Cerebellar nuclear complex (tissue), 1 donor: ENCODE results near the gene SEPTIN5.
"Not testable (repeated sequence)": the region's sequence is repeated elsewhere in the genome, so short reads cannot be mapped to it uniquely, and the experiment has no call there.

Source experiments
- DNase-seq, 2 experiments: peaks; one replicate each; lab custom pipeline; 2025; lab: John Stamatoyannopoulos, UW

SEPTIN5 gene

GRCh38 chr22:19714312-19715187 is at the start of gene SEPTIN5:
Gene SEPTIN5, plus strand, starts transcription at chr22:19714503. Its CDS starts 86 bp downstream, at chr22:19714589.
- DNase-seq: no peak

GRCh38 chr22:19664951-19665783 is 49.1 kb upstream of the SEPTIN5 start:
- DNase-seq: no peak

GRCh38 chr22:19665784-19666672 is 48.3 kb upstream of the SEPTIN5 start:
- no peak for DNase-seq

- DNase-seq: no peak
These were observed 47.4 kb upstream of the SEPTIN5 start for GRCh38 chr22:19666673-19667593.

GRCh38 chr22:19667872-19668740 is 46.2 kb upstream of the SEPTIN5 start:
- no peak for DNase-seq

- DNase-seq: no peak
These were observed 45.6 kb upstream of the SEPTIN5 start for GRCh38 chr22:19668748-19669147.

- DNase-seq: no peak
These were observed 44.7 kb upstream of the SEPTIN5 start for GRCh38 chr22:19669570-19669969.

- DNase-seq: no peak
These were observed 43.0 kb upstream of the SEPTIN5 start for GRCh38 chr22:19671316-19671715.

GRCh38 chr22:19672054-19672776 is 42.1 kb upstream of the SEPTIN5 start:
- no peak for DNase-seq

- DNase-seq: no peak
These were observed 40.6 kb upstream of the SEPTIN5 start for GRCh38 chr22:19673660-19674059.

- no peak for DNase-seq
These were observed 40.0 kb upstream of the SEPTIN5 start for GRCh38 chr22:19674129-19674928.

GRCh38 chr22:19674929-19675253 is 39.4 kb upstream of the SEPTIN5 start:
- no peak for DNase-seq

GRCh38 chr22:19675428-19675827 is 38.9 kb upstream of the SEPTIN5 start:
- DNase-seq: no peak

- DNase-seq: not testable (repeated sequence)
These were observed 37.9 kb upstream of the SEPTIN5 start for GRCh38 chr22:19676437-19676836.

GRCh38 chr22:19678949-19679521 is 35.3 kb upstream of the SEPTIN5 start:
- DNase-seq: no peak

- DNase-seq: no peak
These were observed 34.7 kb upstream of the SEPTIN5 start for GRCh38 chr22:19679522-19680101.

GRCh38 chr22:19680287-19680881 is 33.9 kb upstream of the SEPTIN5 start:
- no peak for DNase-seq
